ENCODE data around the gene UBE4B. TPM values are rescaled to one million over a fixed set of nuclear protein-coding genes. Genes with fewer than 3 reads are reported as not detected.

Gene UBE4B
- total and polyA plus RNA-seq, 2 of the 13 experiments (the other 11 are each of a cell fraction or from before 2014, with no cell fraction given): 15.2 to 24.8 TPM

DNA sequence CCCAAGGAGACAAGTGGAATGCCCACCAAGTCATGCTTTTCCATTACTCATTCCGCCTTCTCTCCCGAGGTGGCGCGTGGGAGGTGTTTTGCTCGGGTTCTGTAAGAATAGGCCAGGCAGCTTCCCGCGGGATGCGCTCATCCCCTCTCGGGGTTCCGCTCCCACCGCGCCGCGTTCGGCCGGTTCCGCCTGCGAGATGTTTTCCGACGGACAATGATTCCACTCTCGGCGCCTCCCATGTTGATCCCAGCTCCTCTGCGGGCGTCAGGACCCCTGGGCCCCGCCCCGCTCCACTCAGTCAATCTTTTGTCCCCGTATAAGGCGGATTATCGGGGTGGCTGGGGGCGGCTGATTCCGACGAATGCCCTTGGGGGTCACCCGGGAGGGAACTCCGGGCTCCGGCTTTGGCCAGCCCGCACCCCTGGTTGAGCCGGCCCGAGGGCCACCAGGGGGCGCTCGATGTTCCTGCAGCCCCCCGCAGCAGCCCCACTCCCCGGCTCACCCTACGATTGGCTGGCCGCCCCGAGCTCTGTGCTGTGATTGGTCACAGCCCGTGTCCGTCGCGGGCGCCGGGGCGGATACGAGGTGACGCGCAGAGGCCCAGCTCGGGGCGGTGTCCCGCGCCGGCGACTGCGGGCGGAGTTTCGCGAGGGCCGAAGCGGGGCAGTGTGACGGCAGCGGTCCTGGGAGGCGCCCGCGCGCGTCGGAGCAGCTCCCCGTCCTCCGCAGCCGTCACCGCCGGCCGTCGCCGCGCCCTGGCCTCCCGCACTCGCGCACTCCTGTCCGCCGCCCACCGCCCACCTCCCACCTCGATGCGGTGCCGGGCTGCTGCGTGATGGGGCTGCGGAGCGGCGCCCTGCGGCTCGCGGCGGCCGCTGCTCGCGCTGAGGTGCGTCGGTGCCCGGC lies 177.4 kb downstream of the UBE4B start, which contains the start of gene KIF1B (continued):
- TF ChIP-seq, protein P1, sequence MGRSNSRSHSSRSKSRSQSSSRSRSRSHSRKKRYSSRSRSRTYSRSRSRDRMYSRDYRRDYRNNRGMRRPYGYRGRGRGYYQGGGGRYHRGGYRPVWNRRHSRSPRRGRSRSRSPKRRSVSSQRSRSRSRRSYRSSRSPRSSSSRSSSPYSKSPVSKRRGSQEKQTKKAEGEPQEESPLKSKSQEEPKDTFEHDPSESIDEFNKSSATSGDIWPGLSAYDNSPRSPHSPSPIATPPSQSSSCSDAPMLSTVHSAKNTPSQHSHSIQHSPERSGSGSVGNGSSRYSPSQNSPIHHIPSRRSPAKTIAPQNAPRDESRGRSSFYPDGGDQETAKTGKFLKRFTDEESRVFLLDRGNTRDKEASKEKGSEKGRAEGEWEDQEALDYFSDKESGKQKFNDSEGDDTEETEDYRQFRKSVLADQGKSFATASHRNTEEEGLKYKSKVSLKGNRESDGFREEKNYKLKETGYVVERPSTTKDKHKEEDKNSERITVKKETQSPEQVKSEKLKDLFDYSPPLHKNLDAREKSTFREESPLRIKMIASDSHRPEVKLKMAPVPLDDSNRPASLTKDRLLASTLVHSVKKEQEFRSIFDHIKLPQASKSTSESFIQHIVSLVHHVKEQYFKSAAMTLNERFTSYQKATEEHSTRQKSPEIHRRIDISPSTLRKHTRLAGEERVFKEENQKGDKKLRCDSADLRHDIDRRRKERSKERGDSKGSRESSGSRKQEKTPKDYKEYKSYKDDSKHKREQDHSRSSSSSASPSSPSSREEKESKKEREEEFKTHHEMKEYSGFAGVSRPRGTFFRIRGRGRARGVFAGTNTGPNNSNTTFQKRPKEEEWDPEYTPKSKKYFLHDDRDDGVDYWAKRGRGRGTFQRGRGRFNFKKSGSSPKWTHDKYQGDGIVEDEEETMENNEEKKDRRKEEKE (IDR thresholded peaks at IDR 0.05): no peak
- no peak for TF ChIP-seq SMARCC2 (IDR thresholded peaks at IDR 0.05)
- TF ChIP-seq SCMH1 (CRISPR knock-in tag; IDR thresholded peaks at IDR 0.05; ENCODE audit: borderline replicate concordance): no peak
- no peak for TF ChIP-seq NCOA5 (CRISPR knock-in tag; IDR thresholded peaks at IDR 0.05)
- TF ChIP-seq, protein P2, sequence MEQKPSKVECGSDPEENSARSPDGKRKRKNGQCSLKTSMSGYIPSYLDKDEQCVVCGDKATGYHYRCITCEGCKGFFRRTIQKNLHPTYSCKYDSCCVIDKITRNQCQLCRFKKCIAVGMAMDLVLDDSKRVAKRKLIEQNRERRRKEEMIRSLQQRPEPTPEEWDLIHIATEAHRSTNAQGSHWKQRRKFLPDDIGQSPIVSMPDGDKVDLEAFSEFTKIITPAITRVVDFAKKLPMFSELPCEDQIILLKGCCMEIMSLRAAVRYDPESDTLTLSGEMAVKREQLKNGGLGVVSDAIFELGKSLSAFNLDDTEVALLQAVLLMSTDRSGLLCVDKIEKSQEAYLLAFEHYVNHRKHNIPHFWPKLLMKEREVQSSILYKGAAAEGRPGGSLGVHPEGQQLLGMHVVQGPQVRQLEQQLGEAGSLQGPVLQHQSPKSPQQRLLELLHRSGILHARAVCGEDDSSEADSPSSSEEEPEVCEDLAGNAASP (CRISPR knock-in tag; IDR thresholded peaks at IDR 0.05; ENCODE audit: borderline replicate concordance): no peak
- TF ChIP-seq, protein P3, sequence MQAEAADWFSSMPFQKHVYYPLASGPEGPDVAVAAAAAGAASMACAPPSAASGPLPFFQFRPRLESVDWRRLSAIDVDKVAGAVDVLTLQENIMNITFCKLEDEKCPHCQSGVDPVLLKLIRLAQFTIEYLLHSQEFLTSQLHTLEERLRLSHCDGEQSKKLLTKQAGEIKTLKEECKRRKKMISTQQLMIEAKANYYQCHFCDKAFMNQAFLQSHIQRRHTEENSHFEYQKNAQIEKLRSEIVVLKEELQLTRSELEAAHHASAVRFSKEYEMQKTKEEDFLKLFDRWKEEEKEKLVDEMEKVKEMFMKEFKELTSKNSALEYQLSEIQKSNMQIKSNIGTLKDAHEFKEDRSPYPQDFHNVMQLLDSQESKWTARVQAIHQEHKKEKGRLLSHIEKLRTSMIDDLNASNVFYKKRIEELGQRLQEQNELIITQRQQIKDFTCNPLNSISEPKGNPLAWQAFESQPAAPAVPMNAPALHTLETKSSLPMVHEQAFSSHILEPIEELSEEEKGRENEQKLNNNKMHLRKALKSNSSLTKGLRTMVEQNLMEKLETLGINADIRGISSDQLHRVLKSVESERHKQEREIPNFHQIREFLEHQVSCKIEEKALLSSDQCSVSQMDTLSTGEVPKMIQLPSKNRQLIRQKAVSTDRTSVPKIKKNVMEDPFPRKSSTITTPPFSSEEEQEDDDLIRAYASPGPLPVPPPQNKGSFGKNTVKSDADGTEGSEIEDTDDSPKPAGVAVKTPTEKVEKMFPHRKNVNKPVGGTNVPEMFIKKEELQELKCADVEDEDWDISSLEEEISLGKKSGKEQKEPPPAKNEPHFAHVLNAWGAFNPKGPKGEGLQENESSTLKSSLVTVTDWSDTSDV (CRISPR knock-in tag; IDR thresholded peaks at IDR 0.05): no peak
- TF ChIP-seq, protein P4, sequence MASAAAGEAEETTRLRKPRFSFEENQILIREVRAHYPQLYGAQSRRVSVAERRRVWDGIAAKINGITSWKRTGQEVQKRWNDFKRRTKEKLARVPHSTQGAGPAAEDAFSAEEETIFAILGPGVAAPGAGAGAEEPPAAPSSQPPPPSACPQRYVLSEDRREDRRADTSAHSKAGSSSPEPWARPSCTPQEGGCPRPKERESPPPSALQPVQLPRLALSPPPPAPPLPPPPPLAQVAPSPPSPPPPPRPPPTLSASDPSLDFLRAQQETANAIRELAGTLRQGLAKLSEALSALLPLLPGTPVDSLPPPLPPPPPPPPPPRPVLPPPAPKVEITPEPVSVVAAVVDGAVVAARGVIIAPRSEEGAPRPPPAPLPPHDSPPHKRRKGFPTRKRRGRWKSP (CRISPR knock-in tag; IDR thresholded peaks at IDR 0.05): no peak
- TF ChIP-seq SIX4 (CRISPR knock-in tag; IDR thresholded peaks at IDR 0.05): no peak
- no peak for TF ChIP-seq SAFB2 (CRISPR knock-in tag; IDR thresholded peaks at IDR 0.05; ENCODE audit: borderline replicate concordance, low read depth)
- 0 out of 2 replicates have a peak, but pooled peaks have one; percentile 73 for TF ChIP-seq NFATC3 (CRISPR knock-in tag; IDR thresholded peaks at IDR 0.05)
- TF ChIP-seq, protein P5, sequence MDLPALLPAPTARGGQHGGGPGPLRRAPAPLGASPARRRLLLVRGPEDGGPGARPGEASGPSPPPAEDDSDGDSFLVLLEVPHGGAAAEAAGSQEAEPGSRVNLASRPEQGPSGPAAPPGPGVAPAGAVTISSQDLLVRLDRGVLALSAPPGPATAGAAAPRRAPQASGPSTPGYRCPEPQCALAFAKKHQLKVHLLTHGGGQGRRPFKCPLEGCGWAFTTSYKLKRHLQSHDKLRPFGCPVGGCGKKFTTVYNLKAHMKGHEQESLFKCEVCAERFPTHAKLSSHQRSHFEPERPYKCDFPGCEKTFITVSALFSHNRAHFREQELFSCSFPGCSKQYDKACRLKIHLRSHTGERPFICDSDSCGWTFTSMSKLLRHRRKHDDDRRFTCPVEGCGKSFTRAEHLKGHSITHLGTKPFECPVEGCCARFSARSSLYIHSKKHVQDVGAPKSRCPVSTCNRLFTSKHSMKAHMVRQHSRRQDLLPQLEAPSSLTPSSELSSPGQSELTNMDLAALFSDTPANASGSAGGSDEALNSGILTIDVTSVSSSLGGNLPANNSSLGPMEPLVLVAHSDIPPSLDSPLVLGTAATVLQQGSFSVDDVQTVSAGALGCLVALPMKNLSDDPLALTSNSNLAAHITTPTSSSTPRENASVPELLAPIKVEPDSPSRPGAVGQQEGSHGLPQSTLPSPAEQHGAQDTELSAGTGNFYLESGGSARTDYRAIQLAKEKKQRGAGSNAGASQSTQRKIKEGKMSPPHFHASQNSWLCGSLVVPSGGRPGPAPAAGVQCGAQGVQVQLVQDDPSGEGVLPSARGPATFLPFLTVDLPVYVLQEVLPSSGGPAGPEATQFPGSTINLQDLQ (CRISPR knock-in tag; IDR thresholded peaks at IDR 0.05): no peak
- TF ChIP-seq, protein P6, sequence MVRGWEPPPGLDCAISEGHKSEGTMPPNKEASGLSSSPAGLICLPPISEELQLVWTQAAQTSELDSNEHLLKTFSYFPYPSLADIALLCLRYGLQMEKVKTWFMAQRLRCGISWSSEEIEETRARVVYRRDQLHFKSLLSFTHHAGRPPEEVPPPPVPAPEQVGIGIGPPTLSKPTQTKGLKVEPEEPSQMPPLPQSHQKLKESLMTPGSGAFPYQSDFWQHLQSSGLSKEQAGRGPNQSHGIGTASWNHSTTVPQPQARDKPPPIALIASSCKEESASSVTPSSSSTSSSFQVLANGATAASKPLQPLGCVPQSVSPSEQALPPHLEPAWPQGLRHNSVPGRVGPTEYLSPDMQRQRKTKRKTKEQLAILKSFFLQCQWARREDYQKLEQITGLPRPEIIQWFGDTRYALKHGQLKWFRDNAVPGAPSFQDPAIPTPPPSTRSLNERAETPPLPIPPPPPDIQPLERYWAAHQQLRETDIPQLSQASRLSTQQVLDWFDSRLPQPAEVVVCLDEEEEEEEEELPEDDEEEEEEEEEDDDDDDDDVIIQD (CRISPR knock-in tag; IDR thresholded peaks at IDR 0.05; ENCODE audit: low read depth): peak; percentile 78; the same call in 1 of the 2 replicates
- TF ChIP-seq EHMT2 (IDR thresholded peaks at IDR 0.05; ENCODE audit: borderline replicate concordance, low read depth, low read length): no peak

Measured in HepG2 (cell line).